IPS-NIHi7 (cell line): ENCODE data around the gene BCHE.
"Not testable (repeated sequence)": the region's sequence is repeated elsewhere in the genome, so short reads cannot be mapped to it uniquely, and the experiment has no call there.

Experiments
- DNase-seq: peaks from one replicate; pipeline ENCODE4 v3.0.0; 2012; ENCODE audit warnings: mixed read lengths; ENCODE audit errors: extremely low spot score

BCHE gene

DNA sequence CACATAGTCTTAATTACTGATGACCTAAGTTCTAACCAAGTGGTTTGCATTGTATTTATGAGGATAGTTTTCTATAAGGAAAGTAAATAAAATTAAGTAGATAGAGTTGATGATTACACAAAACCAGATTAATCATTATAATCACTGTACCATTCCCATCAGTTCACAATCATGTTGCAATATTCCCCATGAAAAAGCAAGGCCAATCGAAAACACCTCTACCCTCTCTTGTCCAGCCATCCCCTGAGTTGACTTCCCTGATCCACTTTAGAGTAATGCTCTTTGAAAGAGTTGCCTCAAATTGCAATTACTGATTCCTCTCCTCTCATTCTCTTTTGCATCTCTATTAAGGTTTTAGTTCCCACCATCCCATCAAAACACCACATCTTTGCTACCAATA lies 21.0 kb downstream of the BCHE start:
- no peak for DNase-seq

DNA sequence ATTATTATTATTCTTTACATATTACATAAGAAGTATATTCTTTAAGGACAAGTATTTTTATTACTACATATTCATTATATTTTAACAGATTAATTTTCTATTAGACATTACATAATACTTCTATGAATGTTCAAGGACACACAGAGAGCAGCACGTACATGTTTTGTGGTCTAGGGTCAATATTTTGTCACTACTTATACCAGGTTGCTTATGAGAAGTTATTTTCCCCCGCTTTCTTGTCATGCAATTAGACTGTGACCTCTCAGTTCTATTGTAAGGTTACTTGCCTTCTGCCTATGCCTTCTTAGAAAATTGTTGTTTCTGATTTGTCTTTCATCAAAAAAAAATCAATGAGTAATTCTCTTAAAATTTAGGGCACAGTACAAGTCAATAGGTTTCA lies 21.5 kb downstream of the BCHE start:
- DNase-seq, result no peak

DNA sequence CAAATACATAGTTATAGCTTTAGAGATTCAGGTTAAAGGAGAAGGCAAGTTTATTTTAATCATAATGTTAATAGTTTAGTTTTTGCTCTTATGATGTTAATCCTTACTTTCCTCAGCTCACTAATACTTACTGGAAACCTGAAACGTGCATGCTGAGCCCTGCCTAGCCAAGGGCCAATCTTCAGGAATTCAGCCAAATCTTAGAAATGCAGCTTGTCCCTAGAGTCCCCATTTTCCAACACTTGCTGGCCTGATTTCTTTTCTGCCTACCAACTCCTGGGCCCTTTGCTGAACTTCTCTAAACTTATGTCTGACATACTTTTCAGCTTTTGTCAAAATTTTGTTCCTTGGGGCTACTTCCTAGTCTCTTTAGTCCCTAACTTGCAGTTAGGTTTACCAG lies 22.8 kb downstream of the BCHE start:
- DNase-seq, result no peak

GRCh38 chr3:165807937-165808336 lies 29.3 kb downstream of the BCHE start:
- not testable (repeated sequence) for DNase-seq

DNA sequence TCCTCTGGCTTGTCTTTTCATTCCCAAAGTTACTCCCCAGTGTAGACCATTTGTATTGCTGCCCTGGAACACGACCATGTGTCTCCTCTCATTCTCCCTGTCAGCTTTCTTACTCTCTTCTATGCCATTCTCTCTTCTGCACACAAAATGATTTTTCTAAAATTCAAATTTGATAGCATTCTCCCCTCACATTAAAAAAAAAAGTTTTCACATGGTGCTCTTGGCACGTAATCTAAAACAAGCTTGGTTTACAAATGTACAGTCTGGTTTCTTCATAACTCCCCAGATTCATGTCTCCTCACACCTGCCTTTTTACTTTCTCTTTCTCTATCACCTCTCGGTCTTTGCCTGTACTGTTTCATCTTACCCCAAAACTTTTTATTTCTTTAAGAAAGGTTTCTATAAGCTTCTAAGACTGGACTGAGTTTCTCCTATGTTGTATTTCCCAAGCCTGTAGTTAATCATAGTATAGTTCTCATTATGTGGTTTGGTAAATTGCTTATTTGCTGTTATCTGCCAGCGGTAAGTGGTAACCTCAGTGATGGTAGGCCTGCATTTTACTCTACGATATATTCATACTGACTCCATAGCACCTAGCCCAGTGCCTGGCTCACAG lies 31.2 kb downstream of the BCHE start:
- DNase-seq, result no peak

GRCh38 chr3:165803471-165803870 lies 33.8 kb downstream of the BCHE start:
- no peak for DNase-seq

- DNase-seq, result no peak
These were observed 36.3 kb downstream of the BCHE start for GRCh38 chr3:165800970-165801369.

DNA sequence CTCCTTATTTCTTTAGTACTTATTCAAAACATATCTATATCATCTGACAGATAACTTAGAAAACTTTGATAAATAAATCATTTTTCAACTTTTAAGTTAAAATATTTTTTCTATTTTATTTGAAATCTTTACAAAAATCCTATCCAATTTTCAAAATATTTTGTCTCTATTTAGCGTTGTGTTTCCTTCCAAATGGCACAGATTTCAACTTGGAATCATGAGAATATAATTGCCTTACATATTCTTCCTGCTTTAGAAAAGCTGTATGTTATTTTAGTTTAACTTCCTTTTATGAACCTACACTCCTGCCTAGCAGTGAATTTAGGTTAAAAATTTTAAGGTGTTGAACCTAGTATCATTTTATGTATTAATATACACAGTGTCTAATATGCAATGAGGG lies 38.2 kb downstream of the BCHE start:
- DNase-seq, result no peak

DNA sequence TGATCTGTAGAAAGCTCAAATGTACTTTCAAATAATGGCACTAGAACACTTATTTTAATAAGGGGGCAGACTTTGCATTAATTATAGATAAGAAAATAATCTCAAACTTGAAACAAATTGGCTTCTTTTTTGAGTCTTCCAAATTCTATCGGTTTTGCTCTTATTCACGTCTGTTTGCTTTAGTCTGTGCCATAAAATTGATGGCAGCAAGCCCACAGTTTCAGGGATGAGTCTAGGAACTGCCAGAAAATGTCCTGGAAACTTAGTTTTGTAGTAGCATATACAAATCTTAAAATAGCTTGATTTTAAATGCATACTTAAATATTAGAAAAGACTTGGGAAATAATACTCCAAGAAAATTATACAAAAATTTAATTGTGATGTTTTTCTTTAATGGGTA lies 39.7 kb downstream of the BCHE start:
- DNase-seq, result no peak

GRCh38 chr3:165796701-165797100 lies 40.5 kb downstream of the BCHE start:
- DNase-seq, result no peak

DNA sequence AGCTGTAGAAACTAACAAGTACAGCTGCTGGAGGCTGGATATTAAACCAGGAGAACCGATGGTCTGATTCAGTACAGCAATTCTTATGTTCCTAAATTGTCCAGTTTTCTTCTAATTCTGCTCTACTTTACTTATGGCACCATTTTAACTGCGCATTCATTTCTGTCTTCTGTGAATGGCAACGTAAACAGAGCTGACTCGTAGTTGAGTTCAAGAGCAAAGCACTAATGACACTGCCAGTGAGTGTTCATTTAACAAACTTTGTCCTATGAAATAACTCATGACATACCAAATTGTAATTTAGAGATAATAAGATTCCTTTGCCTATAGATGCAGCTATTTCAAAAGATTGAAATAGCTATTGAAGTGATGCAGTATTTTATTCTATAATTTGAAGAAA lies 48.7 kb downstream of the BCHE start:
- no peak for DNase-seq

- no peak for DNase-seq
These were observed 51.2 kb downstream of the BCHE start for GRCh38 chr3:165786013-165786412.

DNA sequence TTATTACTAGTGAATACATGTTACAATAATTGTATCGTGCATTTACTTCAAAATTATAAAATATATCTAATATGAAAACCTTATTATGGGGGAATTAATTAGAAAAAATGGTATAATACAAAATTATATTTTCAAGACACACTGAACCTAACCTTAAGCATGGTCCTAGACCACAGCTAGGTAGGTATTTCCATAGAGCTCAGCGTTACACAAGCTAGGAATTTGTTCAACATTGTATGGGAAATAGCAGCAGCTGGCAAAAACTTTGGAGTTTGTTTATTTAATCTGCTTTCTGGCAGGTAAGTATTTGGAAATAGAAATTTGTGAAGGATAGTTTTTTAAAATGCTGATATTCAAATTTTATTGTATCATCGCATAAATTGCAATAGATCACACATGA lies 52.9 kb downstream of the BCHE start:
- no peak for DNase-seq

DNA sequence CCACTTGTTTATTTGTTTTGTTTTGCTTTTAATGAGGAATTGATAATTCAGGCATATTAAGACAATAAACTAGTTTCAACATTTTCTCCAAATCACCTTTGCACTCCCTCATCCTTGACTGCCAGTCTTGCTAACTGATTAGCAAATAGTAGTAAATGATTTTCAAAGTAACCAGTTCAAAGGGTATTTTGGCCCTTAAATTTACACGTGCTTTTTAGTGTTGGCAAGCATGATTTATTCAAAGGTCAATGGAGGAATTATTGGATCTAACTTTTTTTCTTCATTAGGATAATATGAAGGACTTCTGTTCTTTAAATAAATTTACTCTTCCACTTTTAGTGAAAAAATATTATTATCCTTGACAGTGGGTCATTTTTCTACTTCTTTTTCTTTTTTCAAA lies 53.8 kb downstream of the BCHE start:
- no peak for DNase-seq

DNA sequence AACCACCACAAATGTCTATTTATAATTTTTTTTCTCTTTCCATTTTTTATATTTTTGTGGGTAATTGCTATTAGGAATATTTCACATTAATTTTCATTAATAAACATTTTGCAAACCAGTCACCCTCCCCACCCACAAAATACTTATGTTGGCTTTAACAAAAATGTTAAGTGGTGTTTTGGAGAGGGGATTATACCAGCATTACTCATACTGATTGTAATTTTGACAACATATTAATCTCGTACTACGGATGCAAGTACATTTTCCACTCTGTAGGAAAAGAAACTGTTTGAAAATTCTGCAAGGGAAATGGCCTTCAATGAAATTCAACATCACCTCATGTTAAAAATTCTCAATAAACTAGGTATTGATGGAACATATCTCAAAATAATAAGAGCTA lies 58.3 kb downstream of the BCHE start:
- DNase-seq, result no peak

- no peak for DNase-seq
These were observed 58.8 kb downstream of the BCHE start for GRCh38 chr3:165778456-165778855.

GRCh38 chr3:165775824-165776223 lies 61.4 kb downstream of the BCHE start:
- no peak for DNase-seq

DNA sequence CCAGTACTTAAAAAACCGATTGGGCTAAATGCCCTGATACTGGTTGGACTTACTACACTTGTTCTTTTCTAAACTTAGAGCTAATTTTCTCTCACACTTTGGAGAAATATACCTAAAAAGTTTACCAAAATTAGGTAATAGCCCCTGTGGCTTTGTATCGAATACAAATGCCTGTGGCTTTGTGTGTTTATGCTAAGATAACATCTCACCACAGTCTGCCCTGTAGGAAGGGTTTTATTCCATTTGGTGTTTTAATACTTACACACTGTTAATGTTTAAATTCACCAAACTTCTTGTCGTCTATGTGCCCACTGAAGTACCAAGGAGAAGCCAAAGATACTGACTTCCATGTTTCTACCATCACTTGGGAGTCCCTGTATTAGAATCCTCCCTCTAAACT lies 66.4 kb downstream of the BCHE start:
- DNase-seq, result no peak

DNA sequence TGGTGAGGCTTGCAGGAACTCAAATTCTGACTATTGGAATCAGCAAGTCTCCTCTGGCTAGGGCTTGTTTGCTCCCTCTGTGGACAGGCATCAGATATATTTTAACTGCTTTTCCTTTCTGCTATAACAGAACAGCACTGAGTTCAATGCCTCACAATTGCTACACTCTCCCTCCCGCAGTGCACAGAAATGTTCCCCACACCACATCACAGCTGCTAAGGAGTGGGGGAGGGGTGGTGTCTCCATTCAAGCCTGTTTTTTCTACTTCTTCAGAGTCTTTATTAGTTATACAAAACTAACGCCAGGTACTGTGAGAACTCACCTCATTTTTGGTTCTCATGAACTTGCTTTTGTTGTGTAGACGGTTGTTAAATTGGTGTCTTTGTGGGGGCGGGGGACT lies 68.5 kb downstream of the BCHE start:
- DNase-seq, result no peak

- DNase-seq, result no peak
These were observed 78.2 kb downstream of the BCHE start for GRCh38 chr3:165759041-165759440.

GRCh38 chr3:165755571-165755970 lies 81.7 kb downstream of the BCHE start:
- DNase-seq, result no peak

GRCh38 chr3:165754219-165755007 lies 82.8 kb downstream of the BCHE start:
- no peak for DNase-seq

GRCh38 chr3:165753560-165753959 lies 83.7 kb downstream of the BCHE start:
- DNase-seq, result no peak

GRCh38 chr3:165751637-165752036 lies 85.6 kb downstream of the BCHE start:
- DNase-seq, result no peak
